OCI-LY3 (cell line): ENCODE measurements around the gene ASPSCR1.

Source experiments
- CTCF ChIP-seq: fragments of 200-600, 300-600 bp; sonication (generic); IDR thresholded peaks from 2 replicates; pipeline ENCODE4 v1.5.1; 2014; ENCODE audit warnings: antibody characterized with exemption, low read length, low read depth
- EZH2phosphoT487 ChIP-seq: fragments of 200-600 bp; shearing (Covaris generic); IDR thresholded peaks from 2 replicates; pipeline ENCODE4 v1.6.1; 2018; ENCODE audit warnings: antibody characterized with exemption, mixed run types, low read depth

DNA sequence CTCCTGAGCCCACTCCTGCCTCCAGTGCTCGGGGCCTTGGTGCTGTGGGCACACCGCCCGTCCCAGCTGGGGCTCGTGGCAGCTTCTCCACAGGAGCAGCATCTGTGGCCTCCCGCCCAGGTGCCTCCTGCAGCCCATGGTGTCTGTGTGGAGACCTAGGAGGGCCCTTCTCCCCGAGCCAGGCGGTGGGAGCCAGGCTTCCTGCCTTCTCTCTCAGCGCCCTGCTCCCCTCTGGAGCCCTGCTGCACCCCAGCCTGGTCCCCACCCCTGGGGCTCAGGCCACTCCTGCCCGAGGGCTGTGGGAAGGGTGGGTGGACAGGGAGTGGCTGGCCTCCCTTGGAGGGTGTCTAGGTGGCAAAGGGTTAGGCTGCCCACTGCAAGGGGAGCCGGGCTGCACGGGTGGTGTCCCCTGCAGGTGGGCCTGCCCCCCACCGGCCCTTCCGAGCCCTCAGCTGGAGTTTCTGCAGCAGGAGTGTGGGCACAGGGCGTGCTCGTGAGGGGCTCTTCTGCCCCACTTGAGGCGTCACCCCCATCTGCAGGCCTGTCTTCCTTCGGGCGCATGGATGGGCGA, 34.3 kb downstream of the ASPSCR1 start:
- no peak for TF ChIP-seq CTCF
- TF ChIP-seq EZH2phosphoT487, result no peak
